SK-N-SH (cell line): ENCODE results near the gene RALY.

ENCODE experiments used
- CTCF ChIP-seq: fragments of 200-600 bp; sonication (generic); IDR thresholded peaks from 2 replicates; pipeline ENCODE4 v1.6.1; 2017; ENCODE audit warnings: antibody characterized with exemption, mild to moderate bottlenecking, moderate library complexity
- GABPA ChIP-seq: IDR thresholded peaks from 2 replicates; pipeline ENCODE4 v1.4.0; 2012; ENCODE audit warnings: low read depth, mild to moderate bottlenecking
- RFX5 ChIP-seq: IDR thresholded peaks from 2 replicates; pipeline ENCODE4 v1.6.1; 2012; ENCODE audit warnings: mild to moderate bottlenecking, improper control_type of control experiment, low read length
- SIN3A ChIP-seq: IDR thresholded peaks from 2 replicates; pipeline ENCODE4 v1.6.1; 2012; ENCODE audit warnings: low read depth, mild to moderate bottlenecking, low read length, moderate library complexity, borderline replicate concordance
- SMC3 ChIP-seq: IDR thresholded peaks from 2 replicates; pipeline ENCODE4 v1.6.1; 2012; ENCODE audit warnings: low read depth, low read length, improper control_type of control experiment
- TF ChIP-seq, protein P1 (sequence below): IDR thresholded peaks from 2 replicates; pipeline ENCODE4 v1.6.1; 2012; ENCODE audit warnings: mild to moderate bottlenecking, low read depth, low read length, moderate library complexity
- TF ChIP-seq, protein P2 (sequence below): IDR thresholded peaks from 2 replicates; pipeline ENCODE4 v1.4.0; 2012; ENCODE audit warnings: low read depth, borderline replicate concordance

GRCh38 chr20:34037121-34037520, 43.4 kb downstream of the RALY start:
- TF ChIP-seq CTCF (no peak), SMC3 (no peak), GABPA (no peak), SIN3A (no peak), RFX5 (no peak)
- TF ChIP-seq, protein P1, sequence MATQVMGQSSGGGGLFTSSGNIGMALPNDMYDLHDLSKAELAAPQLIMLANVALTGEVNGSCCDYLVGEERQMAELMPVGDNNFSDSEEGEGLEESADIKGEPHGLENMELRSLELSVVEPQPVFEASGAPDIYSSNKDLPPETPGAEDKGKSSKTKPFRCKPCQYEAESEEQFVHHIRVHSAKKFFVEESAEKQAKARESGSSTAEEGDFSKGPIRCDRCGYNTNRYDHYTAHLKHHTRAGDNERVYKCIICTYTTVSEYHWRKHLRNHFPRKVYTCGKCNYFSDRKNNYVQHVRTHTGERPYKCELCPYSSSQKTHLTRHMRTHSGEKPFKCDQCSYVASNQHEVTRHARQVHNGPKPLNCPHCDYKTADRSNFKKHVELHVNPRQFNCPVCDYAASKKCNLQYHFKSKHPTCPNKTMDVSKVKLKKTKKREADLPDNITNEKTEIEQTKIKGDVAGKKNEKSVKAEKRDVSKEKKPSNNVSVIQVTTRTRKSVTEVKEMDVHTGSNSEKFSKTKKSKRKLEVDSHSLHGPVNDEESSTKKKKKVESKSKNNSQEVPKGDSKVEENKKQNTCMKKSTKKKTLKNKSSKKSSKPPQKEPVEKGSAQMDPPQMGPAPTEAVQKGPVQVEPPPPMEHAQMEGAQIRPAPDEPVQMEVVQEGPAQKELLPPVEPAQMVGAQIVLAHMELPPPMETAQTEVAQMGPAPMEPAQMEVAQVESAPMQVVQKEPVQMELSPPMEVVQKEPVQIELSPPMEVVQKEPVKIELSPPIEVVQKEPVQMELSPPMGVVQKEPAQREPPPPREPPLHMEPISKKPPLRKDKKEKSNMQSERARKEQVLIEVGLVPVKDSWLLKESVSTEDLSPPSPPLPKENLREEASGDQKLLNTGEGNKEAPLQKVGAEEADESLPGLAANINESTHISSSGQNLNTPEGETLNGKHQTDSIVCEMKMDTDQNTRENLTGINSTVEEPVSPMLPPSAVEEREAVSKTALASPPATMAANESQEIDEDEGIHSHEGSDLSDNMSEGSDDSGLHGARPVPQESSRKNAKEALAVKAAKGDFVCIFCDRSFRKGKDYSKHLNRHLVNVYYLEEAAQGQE, result no peak
- TF ChIP-seq, protein P2, sequence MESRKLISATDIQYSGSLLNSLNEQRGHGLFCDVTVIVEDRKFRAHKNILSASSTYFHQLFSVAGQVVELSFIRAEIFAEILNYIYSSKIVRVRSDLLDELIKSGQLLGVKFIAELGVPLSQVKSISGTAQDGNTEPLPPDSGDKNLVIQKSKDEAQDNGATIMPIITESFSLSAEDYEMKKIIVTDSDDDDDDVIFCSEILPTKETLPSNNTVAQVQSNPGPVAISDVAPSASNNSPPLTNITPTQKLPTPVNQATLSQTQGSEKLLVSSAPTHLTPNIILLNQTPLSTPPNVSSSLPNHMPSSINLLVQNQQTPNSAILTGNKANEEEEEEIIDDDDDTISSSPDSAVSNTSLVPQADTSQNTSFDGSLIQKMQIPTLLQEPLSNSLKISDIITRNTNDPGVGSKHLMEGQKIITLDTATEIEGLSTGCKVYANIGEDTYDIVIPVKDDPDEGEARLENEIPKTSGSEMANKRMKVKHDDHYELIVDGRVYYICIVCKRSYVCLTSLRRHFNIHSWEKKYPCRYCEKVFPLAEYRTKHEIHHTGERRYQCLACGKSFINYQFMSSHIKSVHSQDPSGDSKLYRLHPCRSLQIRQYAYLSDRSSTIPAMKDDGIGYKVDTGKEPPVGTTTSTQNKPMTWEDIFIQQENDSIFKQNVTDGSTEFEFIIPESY, result no peak
